Measurements from ENCODE around the gene WNK2.

The WNK2 gene

DNA sequence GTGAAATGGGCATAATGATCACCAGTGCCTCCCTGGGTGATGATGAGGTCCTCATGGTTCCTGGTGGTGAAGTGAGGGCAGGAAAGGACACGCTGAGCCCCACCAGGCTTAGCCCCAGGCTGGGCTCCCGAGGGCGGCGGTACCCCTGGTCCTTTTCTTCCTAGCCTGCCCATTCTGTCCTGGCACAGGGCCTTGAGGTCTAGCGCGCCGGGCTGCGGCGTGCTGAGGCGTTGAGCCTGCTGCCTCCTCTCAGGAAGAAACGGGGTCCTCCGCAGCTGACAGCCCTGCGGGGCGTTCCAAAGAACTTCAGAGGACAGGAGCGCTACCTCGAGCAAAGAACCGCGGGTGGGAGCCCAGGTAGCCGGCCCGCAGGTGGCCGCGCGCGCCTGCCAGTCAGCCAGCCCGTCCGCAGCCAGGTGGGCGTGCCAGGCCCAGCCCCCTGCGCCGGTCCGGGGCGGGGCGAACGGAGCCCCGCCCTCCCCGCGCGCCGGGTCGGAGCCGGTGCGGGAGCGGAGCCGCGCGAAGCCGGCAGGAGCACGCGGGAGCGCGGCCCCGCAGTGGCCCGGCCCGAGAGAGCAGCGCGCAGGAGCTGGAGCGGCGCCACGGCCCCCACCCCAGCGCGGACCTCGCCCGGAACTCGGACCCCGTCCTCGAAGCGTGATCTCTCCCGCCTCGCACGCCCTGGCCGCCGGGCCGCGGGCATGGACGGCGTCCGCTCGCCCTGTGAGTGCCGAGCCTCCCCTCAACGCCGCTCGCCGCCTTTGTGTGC lies at the start of gene WNK2:
TSS of gene WNK2 (plus strand) at position 477 of the 769 bp plus-strand sequence. CDS start 791 bp downstream, outside the sequence.
- peak in 1 of 2 donors; percentile 10 for DNase-seq (ENCODE audit: low read depth in 2 of 2)

- no peak for DNase-seq (ENCODE audit: low read depth in 2 of 2)
Observed at GRCh38 chr9:93134740-93135444, 49.0 kb upstream of the WNK2 start.

DNA sequence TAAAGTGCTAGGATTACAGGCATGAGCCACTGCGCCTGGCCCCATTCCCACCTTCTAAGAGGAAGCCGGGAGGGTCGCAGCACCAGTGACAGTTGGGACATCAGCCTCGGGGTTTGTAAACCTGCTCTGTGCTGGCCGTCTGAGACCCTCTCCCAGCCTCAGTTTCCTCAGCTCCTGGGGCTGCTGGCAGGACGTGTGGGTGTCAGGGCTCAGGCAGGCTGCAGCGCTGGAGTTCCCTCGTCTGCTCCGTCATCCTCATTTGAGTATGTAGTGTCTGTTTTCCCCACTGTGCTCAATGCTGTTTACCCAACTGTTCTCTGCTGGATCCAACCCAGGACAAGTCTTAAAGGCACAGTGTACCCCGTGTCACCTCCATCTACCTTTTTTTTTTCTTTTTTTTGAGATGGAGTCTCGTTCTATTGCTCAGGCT lies 47.9 kb upstream of the WNK2 start:
- no peak for DNase-seq (ENCODE audit: low read depth in 2 of 2)

- no peak for DNase-seq (ENCODE audit: low read depth in 2 of 2)
Observed at GRCh38 chr9:93137362-93137761, 46.6 kb upstream of the WNK2 start.

DNA sequence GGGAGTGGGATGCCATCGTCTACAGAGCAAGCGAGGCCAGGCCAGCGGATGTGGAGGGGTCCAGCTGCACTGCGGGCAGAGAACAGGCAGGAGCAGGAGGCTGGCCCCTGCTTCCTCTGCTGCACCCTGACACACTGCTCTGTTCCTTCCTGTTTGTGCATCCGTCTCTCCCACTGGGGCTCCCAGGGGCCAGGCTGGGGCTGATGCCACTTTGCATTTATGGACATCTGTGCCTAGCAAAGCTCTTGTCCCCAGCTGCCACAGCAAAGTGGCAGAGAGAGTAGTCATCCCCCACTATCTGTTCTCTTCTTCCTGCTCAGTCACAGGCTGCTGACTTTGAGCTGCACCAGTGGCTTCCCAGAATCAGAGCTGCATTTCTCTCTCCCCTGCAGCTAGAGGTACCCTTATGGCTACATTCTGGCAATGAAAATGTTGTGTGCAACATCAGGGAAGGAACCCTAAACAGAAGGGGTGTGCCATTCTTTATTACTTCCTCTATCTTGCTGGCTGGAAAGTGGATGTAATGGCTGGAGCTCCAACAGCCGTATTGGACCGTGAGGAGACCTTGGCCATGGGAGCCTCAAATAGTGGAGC lies 45.7 kb upstream of the WNK2 start:
- no peak for DNase-seq (ENCODE audit: low read depth in 2 of 2)

- DNase-seq (ENCODE audit: low read depth in 2 of 2): no peak
Observed at GRCh38 chr9:93139365-93140182, 44.4 kb upstream of the WNK2 start.

DNA sequence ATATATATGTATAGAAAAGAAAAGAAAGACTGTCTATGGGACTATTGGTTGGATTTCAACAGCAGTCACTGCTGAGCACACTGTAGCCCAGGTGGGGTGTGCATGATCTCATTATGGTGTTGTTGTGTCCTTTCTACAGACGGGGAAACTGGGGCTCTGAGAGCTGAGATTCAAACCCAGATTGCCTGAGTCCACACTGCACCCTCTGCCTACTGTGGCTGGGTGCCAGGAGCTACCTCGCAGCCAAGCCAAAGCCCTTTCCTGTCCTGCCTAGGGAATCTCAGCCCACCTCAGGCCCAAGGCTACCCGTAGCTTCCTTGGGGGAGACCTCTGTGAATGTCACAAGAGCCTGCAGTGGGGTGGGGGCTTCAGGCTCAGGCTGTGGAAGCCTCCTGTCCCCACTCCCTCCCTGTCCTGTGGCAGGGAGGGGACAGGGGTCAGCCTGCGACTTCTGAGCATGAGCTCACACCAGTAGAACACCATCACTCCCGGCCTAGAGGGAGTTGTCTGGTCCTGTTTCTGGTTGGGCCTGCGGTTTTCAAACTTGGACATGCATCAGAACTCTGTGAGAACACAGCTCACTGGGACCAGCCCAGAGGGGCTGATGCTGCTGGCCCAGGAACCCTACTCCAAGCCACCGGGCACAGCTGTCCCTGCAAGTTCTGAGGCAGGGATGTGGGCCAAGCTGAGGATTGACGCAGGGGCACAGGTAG lies 42.0 kb upstream of the WNK2 start:
- no peak for DNase-seq (ENCODE audit: low read depth in 2 of 2)

- DNase-seq (ENCODE audit: low read depth in 2 of 2): no peak
Observed at GRCh38 chr9:93143830-93144530, 40.0 kb upstream of the WNK2 start.

DNA sequence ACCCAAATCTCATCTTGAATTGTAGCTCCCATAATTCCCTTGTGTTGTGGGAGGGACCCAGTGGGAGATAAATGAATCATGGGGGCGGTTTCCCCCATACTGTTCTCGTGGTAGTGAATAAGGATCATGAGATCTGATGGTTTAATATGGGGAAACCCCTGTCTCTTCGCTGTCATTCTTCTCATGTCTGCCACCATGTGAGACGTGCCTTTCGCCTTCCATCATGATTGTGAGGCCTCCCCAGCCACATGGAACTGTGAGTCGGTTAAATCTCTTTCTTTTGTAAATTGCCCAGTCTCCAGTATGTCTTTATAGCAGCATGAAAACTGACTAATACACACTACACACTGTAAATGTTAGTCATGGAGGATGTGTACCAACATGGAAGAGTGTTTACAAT lies 37.2 kb upstream of the WNK2 start:
- peak in 1 of 2 donors; percentile 31 for DNase-seq (ENCODE audit: low read depth in 2 of 2)

GRCh38 chr9:93147632-93148031 lies 36.3 kb upstream of the WNK2 start:
- no peak for DNase-seq (ENCODE audit: low read depth in 2 of 2)

DNA sequence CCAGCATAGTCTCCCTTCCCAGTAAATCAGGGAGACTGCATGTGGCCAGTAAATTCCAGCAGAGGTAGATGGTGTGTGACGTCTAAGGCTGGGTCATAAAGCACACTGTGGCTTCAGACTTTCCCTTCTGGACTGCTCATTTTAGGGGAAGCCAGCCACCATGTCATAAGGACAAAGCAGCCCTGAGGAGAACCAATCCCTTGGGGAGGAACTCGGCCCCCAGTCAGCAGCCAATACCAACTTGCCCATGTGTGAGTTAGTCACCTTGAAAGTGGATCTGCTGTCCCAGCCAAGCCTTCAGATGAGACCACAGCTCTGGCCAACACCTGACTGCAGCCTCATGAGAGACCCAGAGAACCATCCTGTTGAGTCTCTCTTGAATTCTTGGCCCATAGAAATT lies 35.2 kb upstream of the WNK2 start:
- no peak for DNase-seq (ENCODE audit: low read depth in 2 of 2)

DNA sequence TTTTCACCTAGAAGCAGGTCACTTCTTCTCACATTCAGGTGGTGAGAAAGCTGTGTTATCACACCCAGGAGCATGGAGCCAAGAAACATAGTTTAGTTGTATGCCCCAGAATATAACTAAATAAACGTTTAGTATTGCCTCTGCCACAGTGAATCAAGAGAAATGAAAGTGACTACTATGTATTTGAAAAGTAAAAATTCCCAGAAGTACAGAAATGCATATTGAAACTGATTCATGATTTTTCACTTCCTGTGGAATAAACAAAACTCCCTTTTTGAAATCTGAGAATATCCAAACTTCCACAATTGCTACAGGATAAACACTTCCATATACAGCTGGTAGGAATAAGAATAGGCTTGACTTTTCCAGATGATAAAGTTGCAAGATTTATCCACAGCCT lies 34.6 kb upstream of the WNK2 start:
- DNase-seq (ENCODE audit: low read depth in 2 of 2): no peak

DNA sequence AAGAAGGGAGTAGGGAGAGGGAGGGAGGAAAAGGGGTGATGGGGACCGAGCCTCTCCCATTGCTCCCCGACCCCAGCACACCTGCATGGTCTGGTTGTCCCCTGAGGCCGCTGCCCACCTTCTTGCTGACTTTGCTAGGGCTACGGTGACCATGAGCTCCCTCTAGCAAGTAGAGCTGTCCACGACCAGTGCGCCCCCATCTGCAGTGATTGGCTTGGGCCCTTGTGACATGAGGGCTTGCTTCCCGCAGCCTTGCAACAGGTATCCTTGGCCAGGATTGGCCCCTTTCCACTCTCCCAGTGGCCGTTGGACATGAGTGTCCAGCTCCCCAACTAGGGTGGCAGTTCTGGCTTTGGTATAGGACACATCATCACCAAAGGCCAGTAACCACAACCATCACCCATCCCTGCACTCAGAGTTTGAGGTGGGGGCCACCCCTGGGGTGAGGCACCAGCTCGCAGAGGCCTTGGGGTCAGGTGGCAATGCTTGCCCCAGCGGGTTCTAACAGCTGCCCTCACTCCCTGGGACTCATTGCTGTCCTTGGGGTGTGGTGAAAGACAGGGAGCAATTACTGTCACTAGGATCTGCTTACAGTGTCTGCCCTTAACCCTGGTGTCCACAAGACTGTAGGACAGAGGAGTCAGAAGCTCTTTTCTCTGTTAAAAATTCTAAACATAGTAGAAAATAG lies 32.7 kb upstream of the WNK2 start:
- no peak for DNase-seq (ENCODE audit: low read depth in 2 of 2)

DNA sequence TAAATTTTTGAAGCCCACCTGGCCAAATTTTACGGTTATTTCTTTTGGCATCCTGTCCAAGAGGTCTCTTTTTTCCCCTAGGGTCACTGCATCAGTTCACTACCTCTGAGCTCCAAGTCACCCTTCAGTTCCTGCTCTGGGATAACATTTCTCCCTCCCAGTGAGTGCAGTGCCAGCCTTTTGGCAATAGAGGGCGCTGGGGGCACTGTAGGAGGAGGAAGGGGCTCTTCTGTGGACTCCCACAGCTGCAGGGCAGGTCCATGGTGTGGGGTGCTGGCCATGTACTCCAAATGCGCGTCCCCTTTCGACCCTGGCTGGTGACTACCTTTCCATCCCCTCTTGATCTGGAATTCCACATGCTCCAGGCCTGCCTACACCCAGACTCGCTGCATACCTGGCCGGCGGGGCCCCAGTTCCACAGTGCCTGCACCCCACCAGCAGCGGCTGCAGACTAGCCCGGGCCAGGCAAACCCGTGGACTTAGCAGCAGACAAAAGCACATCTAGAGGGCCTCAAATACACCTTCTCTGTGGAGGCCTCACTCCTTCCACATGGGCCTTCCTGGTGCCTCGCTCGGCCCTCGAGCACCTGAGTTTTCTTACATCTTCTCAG lies 29.5 kb upstream of the WNK2 start:
- DNase-seq (ENCODE audit: low read depth in 2 of 2): no peak

DNA sequence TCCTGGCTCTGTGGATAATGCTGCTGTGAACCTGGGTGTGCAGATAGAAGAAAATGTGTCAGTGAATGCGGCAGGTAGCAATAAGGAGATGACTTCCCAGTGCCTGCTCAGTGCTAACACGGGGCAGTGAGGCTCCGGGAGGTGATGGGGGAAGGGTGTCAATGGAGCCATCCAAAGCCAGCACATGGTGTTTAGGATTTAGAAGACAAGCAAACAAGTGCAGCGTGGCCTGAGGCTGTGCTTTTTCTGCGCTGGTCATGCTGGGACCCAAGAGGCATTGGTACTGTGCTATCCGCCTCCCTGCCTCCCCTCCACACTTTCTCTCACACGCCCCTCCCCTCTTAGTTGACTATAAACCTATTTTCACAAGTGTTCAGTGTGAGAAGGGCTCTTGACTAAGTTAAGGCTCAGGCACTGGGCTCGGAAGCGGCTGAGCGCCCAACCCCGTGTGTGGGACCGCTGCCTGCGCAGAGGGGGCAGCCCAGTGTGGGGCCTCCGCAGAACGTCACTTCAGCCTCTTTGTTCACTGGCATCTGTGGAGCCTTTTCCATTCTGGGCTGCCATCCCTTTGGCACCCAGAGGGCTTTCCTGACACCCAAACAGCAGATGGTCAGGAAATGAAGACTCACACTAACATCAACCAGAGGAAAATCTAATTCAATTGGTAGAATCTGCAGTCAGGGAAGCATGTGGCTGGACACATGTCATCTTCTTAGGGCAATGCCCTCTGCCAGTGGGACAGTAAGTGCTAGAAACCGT lies 28.0 kb upstream of the WNK2 start:
- DNase-seq (ENCODE audit: low read depth in 2 of 2): no peak

- DNase-seq (ENCODE audit: low read depth in 2 of 2): no peak
Observed at GRCh38 chr9:93156475-93157008, 27.4 kb upstream of the WNK2 start.

GRCh38 chr9:93159601-93160471 lies 24.1 kb upstream of the WNK2 start:
- DNase-seq (ENCODE audit: low read depth in 2 of 2): peak; percentile 35 to 37

Measured in stimulated activated CD8-positive, alpha-beta memory T cell treated with anti-CD3 and anti-CD28 coated beads, Interleukin-15, amount 100 ng/mL, for 4 hours (primary cell).